ENCODE data around the gene DNAJC17. TPM values are rescaled to one million over a fixed set of nuclear protein-coding genes. Genes with fewer than 3 reads are reported as not detected.

DNAJC17 gene
- total and polyA plus RNA-seq, 2 donors (not counting 1 experiment from before 2014, with no cell fraction given) = 30.5 to 46.1 TPM

GRCh38 chr15:40856746-40857145, 49.5 kb upstream of the DNAJC17 start:
- TF ChIP-seq EZH2 (IDR thresholded peaks at IDR 0.05; ENCODE audit: borderline replicate concordance, insufficient read depth, low read depth, low read length, poor library complexity, severe bottlenecking) = no peak
- no peak for TF ChIP-seq CTCF (IDR thresholded peaks at IDR 0.05)
- no peak overlapping the region for H3K4me2 ChIP-seq (replicated peaks; ENCODE audit: low read depth, low read length, poor library complexity, severe bottlenecking)

GRCh38 chr15:40855706-40856234, 48.5 kb upstream of the DNAJC17 start:
- H3K27ac Mint-ChIP-seq = no peak overlapping the region
- peaks cover 12% of the 10 kb centered on the region for H3K4me1 Mint-ChIP-seq
- no peak for ATAC-seq (ENCODE audit: low read depth)
- Histone ChIP-seq H4K20me1 (ENCODE audit: control insufficient read depth, insufficient read depth, low read length, poor library complexity, severe bottlenecking) (no peaks in the 10 kb centered on the region), H3K4me3 (ENCODE audit: control extremely low read depth in 1 of 5, extremely low read depth in 1 of 5, insufficient read depth in 1 of 5, low read depth in 2 of 5, low read length in 4 of 5) (no peak overlapping the region), H3K36me3 (replicated peaks in 1 of 2; ENCODE audit: control extremely low read depth in 1 of 2, control insufficient read depth in 1 of 2, extremely low read depth in 1 of 2, insufficient read depth in 2 of 2, low read length in 1 of 2) (no peaks in the 10 kb centered on the region), H2AFZ (ENCODE audit: insufficient read depth, low read depth, low read length, poor library complexity, severe bottlenecking) (no peak overlapping the region), H3K4me1 (ENCODE audit: control insufficient read depth in 2 of 2, insufficient read depth in 2 of 2, low read length in 2 of 2) (peaks cover 0 to 10% of the 10 kb centered on the region in 2 donors), H3K9ac (ENCODE audit: low read length) (no peak overlapping the region), H3K79me2 (ENCODE audit: control insufficient read depth, insufficient read depth, low read length) (no peaks in the 10 kb centered on the region), H3K27me3 (replicated peaks in 1 of 4; ENCODE audit: control extremely low read depth in 1 of 4, control insufficient read depth in 3 of 4, insufficient read depth in 4 of 4, low read length in 3 of 4) (no peaks in the 10 kb centered on the region), H3K27ac (ENCODE audit: low read length in 2 of 2) (no peak overlapping the region), H3K9me3 (ENCODE audit: control extremely low read depth in 1 of 3, control insufficient read depth in 2 of 3, insufficient read depth in 1 of 3, low read length in 2 of 3) (no peaks in the 10 kb centered on the region), H3K4me2 (replicated peaks; ENCODE audit: low read depth, low read length, poor library complexity, severe bottlenecking) (no peak overlapping the region)
- no peak for DNase-seq
- POLR2A ChIA-PET = no interaction called here
- no peaks in the 10 kb centered on the region for H3K27me3 Mint-ChIP-seq
- H3K9me3 Mint-ChIP-seq (ENCODE audit: insufficient read depth) = no peaks in the 10 kb centered on the region
- 96% methylated on average over 11 of the region's 13 CpGs for WGBS (ENCODE audit: insufficient coverage)
- no peak overlapping the region for H3K4me3 Mint-ChIP-seq
- CTCF ChIA-PET = interaction anchor here (1.0 to 5.5 kb wide), 4 partner anchors 34 to 330 kb away, joined by 6 to 103 read pairs (median 10); no protein-coding TSS in a partner anchor
- intact Hi-C loops (cut with micrococcal nuclease) = loop anchor here (5.0 kb wide), 1 partner anchor 167 kb away; no protein-coding TSS in a partner anchor
- no peak for TF ChIP-seq EZH2 (IDR thresholded peaks at IDR 0.05; ENCODE audit: borderline replicate concordance, insufficient read depth, low read depth, low read length, poor library complexity, severe bottlenecking)
- no peak for TF ChIP-seq CTCF (IDR thresholded peaks at IDR 0.05)

More at GRCh38 chr15:40856746-40857145, 49.5 kb upstream of the DNAJC17 start:
- H3K27me3 ChIP-seq (replicated peaks in 1 of 4; ENCODE audit: control extremely low read depth in 1 of 4, control insufficient read depth in 3 of 4, insufficient read depth in 4 of 4, low read length in 3 of 4) = no peaks in the 10 kb centered on the region
- ATAC-seq (ENCODE audit: low read depth) = no peak
- no peak for DNase-seq
- Mint-ChIP-seq H3K27me3 (no peaks in the 10 kb centered on the region), H3K9me3 (ENCODE audit: insufficient read depth) (no peaks in the 10 kb centered on the region), H3K4me1 (peaks cover 12% of the 10 kb centered on the region), H3K27ac (no peak overlapping the region), H3K4me3 (no peak overlapping the region)
- peaks cover 0 to 10% of the 10 kb centered on the region in 2 donors for H3K4me1 ChIP-seq (ENCODE audit: control insufficient read depth in 2 of 2, insufficient read depth in 2 of 2, low read length in 2 of 2)
- no peak overlapping the region for H3K27ac ChIP-seq (ENCODE audit: low read length in 2 of 2)
- H3K79me2 ChIP-seq (ENCODE audit: control insufficient read depth, insufficient read depth, low read length) = no peaks in the 10 kb centered on the region
- 89% methylated on average over 8 of the region's 8 CpGs for WGBS (ENCODE audit: insufficient coverage)
- H3K36me3 ChIP-seq (replicated peaks in 1 of 2; ENCODE audit: control extremely low read depth in 1 of 2, control insufficient read depth in 1 of 2, extremely low read depth in 1 of 2, insufficient read depth in 2 of 2, low read length in 1 of 2) = no peaks in the 10 kb centered on the region
- H3K4me3 ChIP-seq (ENCODE audit: control extremely low read depth in 1 of 5, extremely low read depth in 1 of 5, insufficient read depth in 1 of 5, low read depth in 2 of 5, low read length in 4 of 5) = no peak overlapping the region
- H3K9me3 ChIP-seq (ENCODE audit: control extremely low read depth in 1 of 3, control insufficient read depth in 2 of 3, insufficient read depth in 1 of 3, low read length in 2 of 3) = no peaks in the 10 kb centered on the region
- no peak overlapping the region for H3K9ac ChIP-seq (ENCODE audit: low read length)
- intact Hi-C loops (cut with micrococcal nuclease) = loop anchor here (1.0 to 5.0 kb wide), 3 partner anchors 38 to 329 kb away; partner anchors contain the start of gene VPS18
- no peak overlapping the region for H2AFZ ChIP-seq (ENCODE audit: insufficient read depth, low read depth, low read length, poor library complexity, severe bottlenecking)
- H4K20me1 ChIP-seq (ENCODE audit: control insufficient read depth, insufficient read depth, low read length, poor library complexity, severe bottlenecking) = no peaks in the 10 kb centered on the region
- CTCF ChIA-PET = interaction anchor here (0.6 to 7.3 kb wide), 11 partner anchors 8 to 332 kb away, joined by 3 to 189 read pairs (median 21); partner anchors contain the start of gene SPINT1
- POLR2A ChIA-PET = interaction anchor here (0.7 to 2.9 kb wide), 2 partner anchors 35 to 37 kb away, joined by 3 to 9 read pairs; partner anchors contain the start of gene VPS18
